ENCODE results near the gene USE1. TPM values are rescaled to one million over a fixed set of nuclear protein-coding genes. Genes with fewer than 3 reads are reported as not detected.

USE1 gene
- total RNA-seq, 2 experiments from 2014 or later: 19.9 to 20.4 TPM

- no peak for DNase-seq
- Mint-ChIP-seq H3K27me3 (peaks cover 17% of the 10 kb centered on the region), H3K4me1 (peaks cover 10% of the 10 kb centered on the region), H3K4me3 (peak overlapping the region; percentile 53), H3K9me3 (no peaks in the 10 kb centered on the region), H3K27ac (no peak overlapping the region), H3K36me3 (ENCODE audit: low read depth) (no peaks in the 10 kb centered on the region)
- CTCF ChIA-PET: no interaction called here
- POLR2A ChIA-PET: interaction anchor here (0.8 to 1.4 kb wide), 3 partner anchors 8 to 18 kb away, joined by 3 to 5 read pairs (median 5); partner anchors contain the start of gene OCEL1
These were observed 28.9 kb downstream of the USE1 start for GRCh38 chr19:17243830-17244617.

DNA sequence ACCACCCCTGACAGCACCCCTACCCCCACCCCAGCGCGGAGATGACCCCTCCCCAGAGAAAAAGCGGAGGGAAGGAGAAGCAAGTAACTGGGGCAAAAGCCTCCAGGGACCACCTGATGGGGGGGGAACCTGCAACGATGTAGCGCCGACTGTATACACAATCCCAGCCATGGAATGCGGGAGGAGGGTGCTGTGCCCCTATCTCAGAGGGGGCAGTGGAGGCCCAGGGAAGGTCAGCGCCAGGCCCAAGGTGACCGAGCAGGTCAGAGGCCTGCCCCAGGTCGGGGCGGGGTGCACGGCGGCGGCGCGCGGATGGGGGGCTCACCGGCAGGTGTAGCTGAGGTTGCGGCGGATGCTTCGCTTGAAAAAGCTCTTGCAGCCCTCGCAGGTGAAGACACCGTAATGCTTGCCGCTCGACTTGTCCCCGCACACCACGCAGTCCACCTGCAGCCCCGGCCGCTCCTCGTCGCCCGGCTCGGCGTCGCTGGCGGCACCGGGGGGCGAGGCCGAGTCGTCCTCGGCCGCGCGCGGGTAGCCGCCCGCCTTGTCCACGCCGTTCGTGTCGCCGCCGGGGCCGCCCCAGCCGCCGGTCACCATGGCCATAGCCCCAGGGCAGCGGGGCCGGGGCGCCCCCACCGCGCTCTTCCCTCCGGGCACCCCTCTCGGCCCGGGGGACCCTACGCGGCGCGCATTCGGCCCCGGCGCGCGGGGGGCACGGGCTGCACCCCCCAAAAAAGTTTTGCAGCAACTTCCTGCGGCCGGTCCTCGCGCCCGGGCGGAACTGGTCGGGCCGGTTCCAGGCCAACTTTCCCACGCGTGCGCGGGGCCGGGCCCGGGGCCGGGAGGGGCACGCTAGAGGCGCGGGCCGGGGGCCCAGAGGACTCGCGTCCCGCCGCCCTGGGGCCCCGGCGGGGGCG, 29.7 kb downstream of the USE1 start:
- peaks cover 10% of the 10 kb centered on the region for H3K4me1 Mint-ChIP-seq
- H3K4me3 Mint-ChIP-seq: peak overlapping the region; percentile 53

DNA sequence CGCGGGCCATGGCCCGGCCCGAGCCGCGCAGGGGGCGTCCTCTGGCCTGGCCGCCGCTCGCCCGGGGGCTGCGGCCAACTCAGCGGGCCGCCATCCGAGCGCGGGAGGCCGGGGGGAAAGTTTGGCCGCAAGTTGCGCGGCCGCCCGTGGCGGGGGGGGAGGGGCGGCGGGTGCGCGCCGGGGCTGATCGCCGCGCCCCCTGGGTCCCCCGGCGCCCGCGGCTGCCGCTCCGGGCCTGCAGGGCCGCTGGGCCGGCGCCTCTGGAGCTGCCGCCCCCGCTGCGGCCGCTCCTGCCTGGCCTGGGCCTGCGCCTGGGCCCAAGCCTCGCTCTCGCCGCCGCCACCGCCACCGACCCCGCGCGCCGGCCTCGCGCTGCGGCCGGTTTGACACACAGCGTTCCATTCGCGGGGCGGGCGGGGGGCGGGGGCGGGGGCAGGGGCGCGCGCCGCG, 30.4 kb downstream of the USE1 start, which contains the start of gene NR2F6:
NR2F6 (minus strand) TSS at position 385 of the 450 bp plus-strand sequence. CDS start 699 bp downstream, outside the sequence.
- Mint-ChIP-seq H3K9me3 (no peaks in the 10 kb centered on the region), H3K27me3 (peaks cover 17% of the 10 kb centered on the region), H3K27ac (peak within 1 kb of the TSS; percentile 49), H3K36me3 (ENCODE audit: low read depth) (no peaks in the 10 kb centered on the region), H3K4me3 (peak within 1 kb of the TSS; percentile 81), H3K4me1 (peaks cover 10% of the 10 kb centered on the region)
- POLR2A ChIA-PET: interaction anchor here (1.3 to 1.4 kb wide), 2 partner anchors 10 to 19 kb away, joined by 5 read pairs; partner anchors contain the start of gene OCEL1
- CTCF ChIA-PET: no interaction called here
- no peak for DNase-seq

More for the DNA sequence above, 29.7 kb downstream of the USE1 start:
- DNase-seq: no peak
- Mint-ChIP-seq H3K27me3 (peaks cover 17% of the 10 kb centered on the region), H3K36me3 (ENCODE audit: low read depth) (no peaks in the 10 kb centered on the region), H3K27ac (no peak overlapping the region), H3K9me3 (no peaks in the 10 kb centered on the region)
- POLR2A ChIA-PET: interaction anchor here (1.3 to 1.4 kb wide), 2 partner anchors 9 to 19 kb away, joined by 5 read pairs; partner anchors contain the start of gene OCEL1
- CTCF ChIA-PET: no interaction called here

GRCh38 chr19:17246681-17247425, 31.7 kb downstream of the USE1 start:
- H3K36me3 Mint-ChIP-seq (ENCODE audit: low read depth): no peaks in the 10 kb centered on the region
- peaks cover 17% of the 10 kb centered on the region for H3K27me3 Mint-ChIP-seq
- peak overlapping the region; percentile 47 for H3K4me3 Mint-ChIP-seq
- no peak overlapping the region for H3K27ac Mint-ChIP-seq
- ChIA-PET CTCF (no interaction called here), POLR2A (no interaction called here)
- peaks cover 10% of the 10 kb centered on the region for H3K4me1 Mint-ChIP-seq
- DNase-seq: no peak
- no peaks in the 10 kb centered on the region for H3K9me3 Mint-ChIP-seq

DNA sequence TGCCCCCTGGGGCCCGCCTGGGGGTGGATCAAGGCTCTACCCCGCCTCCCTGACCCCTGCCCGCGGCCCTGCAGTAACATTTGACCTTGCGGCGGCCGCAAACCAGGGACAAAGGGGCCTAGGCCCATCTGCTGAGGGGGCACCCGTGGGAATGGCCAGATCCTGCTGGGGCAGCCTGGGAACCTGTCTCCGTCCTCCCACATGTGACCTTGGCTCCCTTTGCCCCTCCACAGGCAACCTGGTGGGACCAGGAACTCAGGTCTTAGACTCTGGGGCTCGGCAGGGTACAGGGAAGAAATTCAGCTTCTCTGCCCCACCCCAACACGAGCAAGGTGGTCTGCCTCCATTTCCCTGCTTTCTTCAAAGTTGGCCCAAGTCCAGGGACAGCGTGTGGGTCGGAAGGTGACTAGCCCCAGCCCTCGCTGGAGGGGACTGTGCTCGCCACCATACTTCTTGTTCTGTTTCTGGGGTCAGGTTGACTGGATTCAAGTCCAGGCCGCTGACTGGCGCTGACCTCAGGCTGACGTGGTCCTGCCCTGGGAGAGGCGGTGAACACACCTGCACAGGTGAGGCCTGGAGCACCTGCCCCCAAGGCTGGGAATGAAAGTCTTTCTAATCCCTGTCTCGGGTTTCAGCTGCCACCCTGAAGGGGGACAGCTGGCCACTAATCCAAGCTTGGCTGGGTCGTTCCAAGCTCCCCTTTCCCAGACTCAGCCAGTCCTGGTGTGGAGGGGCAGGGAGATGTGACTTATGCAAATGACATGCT, 33.0 kb downstream of the USE1 start:
- no peak overlapping the region for H3K27ac Mint-ChIP-seq
- no peaks in the 10 kb centered on the region for H3K9me3 Mint-ChIP-seq
- DNase-seq: no peak
- ChIA-PET POLR2A (no interaction called here), CTCF (no interaction called here)
- H3K4me1 Mint-ChIP-seq: peaks cover 10% of the 10 kb centered on the region
- H3K4me3 Mint-ChIP-seq: no peak overlapping the region
- H3K36me3 Mint-ChIP-seq (ENCODE audit: low read depth): no peaks in the 10 kb centered on the region
- H3K27me3 Mint-ChIP-seq: peaks cover 17% of the 10 kb centered on the region

- POLR2A ChIA-PET: interaction anchor here (1.5 kb wide), 1 partner anchor 175 kb away, joined by 3 read pairs; no protein-coding TSS in a partner anchor
- Mint-ChIP-seq H3K9me3 (no peaks in the 10 kb centered on the region), H3K27me3 (peaks cover 10% of the 10 kb centered on the region), H3K27ac (no peak overlapping the region), H3K36me3 (ENCODE audit: low read depth) (no peaks in the 10 kb centered on the region), H3K4me1 (peaks cover 6% of the 10 kb centered on the region), H3K4me3 (no peak overlapping the region)
- CTCF ChIA-PET: no interaction called here
- DNase-seq: no peak
These were observed 34.9 kb downstream of the USE1 start for GRCh38 chr19:17249887-17250548.

- Mint-ChIP-seq H3K27me3 (no peaks in the 10 kb centered on the region), H3K4me3 (no peak overlapping the region), H3K27ac (no peak overlapping the region), H3K36me3 (ENCODE audit: low read depth) (no peaks in the 10 kb centered on the region), H3K9me3 (no peaks in the 10 kb centered on the region), H3K4me1 (no peaks in the 10 kb centered on the region)
- no peak for DNase-seq
- CTCF ChIA-PET: no interaction called here
- POLR2A ChIA-PET: interaction anchor here (0.7 to 1.0 kb wide), 2 partner anchors 40 to 130 kb away, joined by 3 read pairs; partner anchors contain the start of gene USE1
These were observed 39.5 kb downstream of the USE1 start for GRCh38 chr19:17254636-17255035.

DNA sequence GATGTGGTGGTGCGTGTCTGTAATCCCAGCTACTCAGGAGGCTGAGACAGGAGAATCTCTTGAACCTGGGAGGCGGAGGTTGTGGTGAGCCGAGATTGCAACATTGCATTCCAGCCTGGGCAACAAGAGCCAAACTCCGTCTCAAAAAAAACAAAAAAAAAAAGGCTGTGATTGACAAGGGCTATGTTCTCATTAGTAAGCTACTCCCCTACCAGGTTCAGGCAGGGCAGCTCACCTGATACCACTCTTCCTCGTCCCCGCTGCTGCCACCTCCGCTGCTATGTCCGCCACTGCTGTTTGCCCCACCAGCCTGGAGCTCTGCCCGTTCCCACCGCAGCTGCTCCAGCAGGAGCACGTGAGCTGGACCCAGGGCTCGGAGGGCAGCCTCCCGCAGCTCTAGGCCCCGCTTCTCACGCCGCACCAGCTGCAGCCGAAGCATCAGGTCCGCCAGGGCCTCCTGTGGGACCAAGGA, 40.0 kb downstream of the USE1 start:
- DNase-seq: no peak
- no peaks in the 10 kb centered on the region for H3K36me3 Mint-ChIP-seq (ENCODE audit: low read depth)
- no peak overlapping the region for H3K4me3 Mint-ChIP-seq
- H3K4me1 Mint-ChIP-seq: no peaks in the 10 kb centered on the region
- ChIA-PET POLR2A (interaction anchor here (0.7 to 1.0 kb wide), 2 partner anchors 40 to 130 kb away, joined by 3 read pairs; partner anchors contain the start of gene USE1), CTCF (interaction anchor here (0.9 kb wide), 1 partner anchor 136 kb away, joined by 3 read pairs; no protein-coding TSS in a partner anchor)
- H3K27me3 Mint-ChIP-seq: no peaks in the 10 kb centered on the region
- no peaks in the 10 kb centered on the region for H3K9me3 Mint-ChIP-seq
- H3K27ac Mint-ChIP-seq: no peak overlapping the region

- POLR2A ChIA-PET: no interaction called here
- no peaks in the 10 kb centered on the region for H3K9me3 Mint-ChIP-seq
- peaks cover 6% of the 10 kb centered on the region for H3K4me1 Mint-ChIP-seq
- no peak for DNase-seq
- H3K27me3 Mint-ChIP-seq: no peaks in the 10 kb centered on the region
- no peak overlapping the region for H3K27ac Mint-ChIP-seq
- no peaks in the 10 kb centered on the region for H3K36me3 Mint-ChIP-seq (ENCODE audit: low read depth)
- H3K4me3 Mint-ChIP-seq: no peak overlapping the region
- CTCF ChIA-PET: interaction anchor here (0.7 kb wide), 1 partner anchor 9 kb away, joined by 3 read pairs; the partner anchor contains the start of gene USHBP1
These were observed 41.0 kb downstream of the USE1 start for GRCh38 chr19:17256130-17256529.

- Mint-ChIP-seq H3K4me1 (peaks cover 9% of the 10 kb centered on the region), H3K4me3 (no peak overlapping the region), H3K9me3 (no peaks in the 10 kb centered on the region), H3K36me3 (ENCODE audit: low read depth) (no peaks in the 10 kb centered on the region), H3K27ac (no peak overlapping the region), H3K27me3 (no peaks in the 10 kb centered on the region)
- ChIA-PET CTCF (interaction anchor here (0.7 to 7.9 kb wide), 9 partner anchors 22 to 206 kb away, joined by 3 to 64 read pairs (median 4); partner anchors contain the start of genes ANKLE1 and MRPL34), POLR2A (interaction anchor here (1.0 kb wide), 2 partner anchors 8 to 24 kb away, joined by 3 to 4 read pairs; partner anchors contain the start of gene BABAM1)
- DNase-seq: no peak
These were observed 44.1 kb downstream of the USE1 start for GRCh38 chr19:17259118-17259780.

DNA sequence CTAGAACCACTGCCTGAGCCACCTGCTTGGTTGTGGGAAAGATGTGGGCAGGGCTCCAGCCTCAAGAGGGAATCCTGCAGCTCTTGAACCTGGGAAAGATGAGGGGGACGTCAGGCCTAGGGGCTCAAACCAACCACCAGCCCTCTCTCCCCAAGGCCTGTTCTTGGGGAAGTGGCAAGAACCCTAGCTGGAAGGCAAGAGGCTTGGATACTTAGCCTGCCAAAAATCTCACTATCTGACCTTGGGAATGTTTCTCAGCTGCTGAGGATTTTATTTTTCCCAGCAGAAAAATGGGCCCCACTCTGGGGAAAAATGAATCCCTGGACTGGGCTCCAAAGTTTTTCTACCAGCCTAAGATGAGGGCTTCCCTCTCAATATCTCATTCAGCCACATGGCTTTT, 44.8 kb downstream of the USE1 start:
- no peak for DNase-seq
- Mint-ChIP-seq H3K4me1 (peaks cover 16% of the 10 kb centered on the region), H3K27me3 (no peaks in the 10 kb centered on the region), H3K4me3 (no peak overlapping the region), H3K36me3 (ENCODE audit: low read depth) (no peaks in the 10 kb centered on the region), H3K27ac (no peak overlapping the region), H3K9me3 (no peaks in the 10 kb centered on the region)
- ChIA-PET POLR2A (interaction anchor here (1.0 to 2.5 kb wide), 2 partner anchors 8 to 23 kb away, joined by 3 to 7 read pairs; no protein-coding TSS in a partner anchor), CTCF (interaction anchor here (0.6 to 7.9 kb wide), 12 partner anchors 12 to 191 kb away, joined by 3 to 64 read pairs (median 4); partner anchors contain the start of genes ANKLE1, MRPL34 and OCEL1)

Measured in activated CD4-positive, alpha-beta memory T cell treated with anti-CD3 and anti-CD28 coated beads, Interleukin-2, amount 10 ng/mL, durations not matched to agents 7 days and 5 days (primary cell).